Mononuclear cell (primary cell): ENCODE data around the gene ADTRP. TPM values are rescaled to one million over a fixed set of nuclear protein-coding genes. Genes with fewer than 3 reads are reported as not detected.

Source experiments
- H3K27me3 ChIP-seq: 2 replicates; pipeline ENCODE4 v1.6.0; 2011; ENCODE audit warnings: low read length, control low read depth; ENCODE audit not compliant: insufficient read depth
- H3K4me1 ChIP-seq: 2 replicates; pipeline ENCODE4 v1.5.1; 2011; ENCODE audit warnings: mild to moderate bottlenecking, low read length, control low read depth; ENCODE audit not compliant: insufficient read depth
- H3K4me3 ChIP-seq: 2 replicates; pipeline ENCODE4 v1.5.1; 2011; ENCODE audit warnings: mild to moderate bottlenecking, low read length, moderate library complexity
- H3K9me3 ChIP-seq: 2 replicates; pipeline ENCODE4 v1.5.1; 2011; ENCODE audit warnings: low read depth, mild to moderate bottlenecking, control low read depth, low read length
- total RNA-seq: library from RNA; depleted of rRNA; stranded (reverse); fragments of >200 nt; gene quantifications from one replicate; pipeline ENCODE4 v1.2.3, GENCODE V29; 2012

Gene ADTRP, protein sequence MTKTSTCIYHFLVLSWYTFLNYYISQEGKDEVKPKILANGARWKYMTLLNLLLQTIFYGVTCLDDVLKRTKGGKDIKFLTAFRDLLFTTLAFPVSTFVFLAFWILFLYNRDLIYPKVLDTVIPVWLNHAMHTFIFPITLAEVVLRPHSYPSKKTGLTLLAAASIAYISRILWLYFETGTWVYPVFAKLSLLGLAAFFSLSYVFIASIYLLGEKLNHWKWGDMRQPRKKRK
- total RNA-seq, result 32.7 TPM

DNA sequence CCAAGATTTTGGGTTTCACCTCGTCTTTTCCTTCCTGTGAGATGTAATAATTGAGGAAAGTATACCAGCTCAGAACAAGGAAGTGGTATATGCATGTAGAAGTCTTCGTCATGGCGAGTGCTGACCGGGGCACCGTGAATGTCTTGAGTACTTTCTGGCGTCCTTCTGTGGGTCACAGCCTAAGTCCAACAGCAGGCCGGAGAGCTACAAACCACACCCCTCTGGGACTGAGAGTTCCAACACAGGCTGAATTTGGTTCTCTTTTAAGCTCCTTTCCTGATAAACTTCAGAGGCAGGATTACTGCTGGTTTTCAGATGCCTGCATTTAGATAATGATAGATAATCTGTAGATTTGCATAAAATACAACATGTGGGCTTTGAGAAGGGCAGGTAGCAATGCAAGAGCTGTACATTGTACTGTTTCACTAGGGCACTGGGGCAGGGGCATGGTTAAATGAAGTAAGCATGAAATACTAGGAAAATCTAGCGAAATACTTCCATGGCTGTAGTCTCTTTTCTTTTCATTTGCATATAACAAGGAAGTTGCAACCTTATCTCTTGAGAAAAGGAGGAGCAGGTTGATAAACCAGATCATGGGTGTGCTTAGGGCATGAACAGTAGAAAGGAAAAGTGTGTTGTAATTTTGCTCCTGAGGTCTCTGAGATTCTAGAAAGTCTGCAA is at the start of gene ADTRP:
ADTRP (minus strand) TSS at position 156 of the 681 bp plus-strand sequence; CDS start at position 112, 44 bp downstream.
- Histone ChIP-seq H3K9me3 (no peaks in the 10 kb centered on the region), H3K4me1 (peaks cover 5% of the 10 kb centered on the region), H3K4me3 (no peak within 1 kb of the TSS), H3K27me3 (no peaks in the 10 kb centered on the region)

DNA sequence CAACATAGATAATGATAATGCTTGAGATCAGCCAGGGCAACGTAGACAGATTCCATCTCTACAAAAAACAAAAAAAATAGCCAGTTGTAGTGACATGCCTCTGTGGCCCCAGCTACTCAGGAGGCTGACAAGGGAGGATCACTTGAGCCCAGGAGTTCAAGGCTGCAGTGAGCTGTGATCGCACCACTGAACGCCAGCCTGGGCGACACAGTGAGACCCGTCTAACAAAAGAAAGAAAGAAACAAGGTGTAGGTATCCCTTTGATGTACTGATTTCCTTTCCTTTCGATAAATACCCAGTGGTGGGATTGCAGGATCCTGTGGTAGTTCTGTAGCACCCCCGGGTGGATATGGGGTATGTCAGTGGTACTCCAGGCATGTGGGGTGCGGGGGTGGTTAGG is 48.2 kb upstream of the ADTRP start:
- no peak overlapping the region for H3K4me3 ChIP-seq
- H3K9me3 ChIP-seq, result no peaks in the 10 kb centered on the region
- peaks cover 8% of the 10 kb centered on the region for H3K4me1 ChIP-seq
- no peaks in the 10 kb centered on the region for H3K27me3 ChIP-seq

DNA sequence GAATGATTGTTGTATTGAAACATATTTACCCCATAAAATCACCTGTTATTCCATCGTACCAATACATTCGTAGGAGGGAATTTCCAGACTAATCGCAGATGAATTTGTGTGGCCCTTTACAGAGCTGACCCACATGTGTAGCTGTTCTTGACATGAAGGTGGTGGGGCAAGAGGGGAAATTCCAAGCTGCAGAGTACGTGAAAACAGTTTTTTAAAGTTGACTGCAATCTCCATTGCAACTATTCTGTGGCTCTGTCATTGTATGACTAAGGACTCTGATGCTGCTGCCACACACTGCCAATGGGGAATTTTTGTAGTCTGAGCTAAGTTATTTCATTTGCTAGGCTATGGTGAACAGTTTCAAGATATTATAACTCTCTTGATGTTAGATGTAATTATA is 46.4 kb upstream of the ADTRP start:
- no peaks in the 10 kb centered on the region for H3K27me3 ChIP-seq
- peaks cover 8% of the 10 kb centered on the region for H3K4me1 ChIP-seq

DNA sequence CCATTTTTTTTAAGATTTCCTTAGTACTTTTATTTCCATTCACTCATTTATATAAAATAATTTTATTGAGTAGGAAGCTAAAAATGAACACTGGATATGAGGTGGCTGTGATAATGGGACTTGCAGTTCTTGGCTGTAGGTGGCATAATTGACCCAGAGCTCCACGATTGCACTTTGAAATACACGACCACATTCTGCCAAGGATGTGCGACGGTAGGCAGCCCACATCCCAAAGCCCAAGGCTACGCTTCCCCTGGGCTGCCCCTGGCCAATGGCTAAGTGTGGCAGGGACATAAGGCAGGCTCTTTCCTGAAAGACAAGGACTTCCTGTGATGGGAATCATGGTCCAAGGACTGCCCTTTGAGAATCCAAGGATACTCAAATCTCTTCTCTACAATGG is 43.7 kb upstream of the ADTRP start:
- no peaks in the 10 kb centered on the region for H3K9me3 ChIP-seq
- no peaks in the 10 kb centered on the region for H3K27me3 ChIP-seq
- H3K4me3 ChIP-seq, result no peak overlapping the region
- no peaks in the 10 kb centered on the region for H3K4me1 ChIP-seq

More for the DNA sequence above, 46.4 kb upstream of the ADTRP start:
- H3K4me3 ChIP-seq, result no peak overlapping the region
- no peaks in the 10 kb centered on the region for H3K9me3 ChIP-seq

DNA sequence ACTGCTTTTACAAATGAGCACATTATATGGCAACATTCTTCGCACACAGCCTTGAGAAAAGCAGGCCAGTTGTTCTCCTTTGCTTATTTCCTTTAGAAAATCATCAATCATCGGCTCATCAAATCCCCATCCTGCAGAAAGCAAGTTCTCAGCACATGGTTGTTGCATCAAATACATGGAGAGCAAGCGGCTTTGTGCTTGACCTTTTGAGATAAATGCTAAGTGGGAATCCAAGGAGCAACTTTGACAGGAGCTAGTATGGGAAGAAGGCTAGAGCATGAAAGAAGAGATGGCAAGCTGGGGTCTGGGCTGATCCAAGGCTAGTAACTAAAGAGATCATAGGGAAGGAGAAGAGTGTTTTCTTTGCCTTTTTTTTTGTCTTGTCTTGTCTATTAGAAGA is 43.2 kb upstream of the ADTRP start:
- Histone ChIP-seq H3K4me1 (no peaks in the 10 kb centered on the region), H3K27me3 (no peaks in the 10 kb centered on the region), H3K4me3 (no peak overlapping the region), H3K9me3 (no peaks in the 10 kb centered on the region)

DNA sequence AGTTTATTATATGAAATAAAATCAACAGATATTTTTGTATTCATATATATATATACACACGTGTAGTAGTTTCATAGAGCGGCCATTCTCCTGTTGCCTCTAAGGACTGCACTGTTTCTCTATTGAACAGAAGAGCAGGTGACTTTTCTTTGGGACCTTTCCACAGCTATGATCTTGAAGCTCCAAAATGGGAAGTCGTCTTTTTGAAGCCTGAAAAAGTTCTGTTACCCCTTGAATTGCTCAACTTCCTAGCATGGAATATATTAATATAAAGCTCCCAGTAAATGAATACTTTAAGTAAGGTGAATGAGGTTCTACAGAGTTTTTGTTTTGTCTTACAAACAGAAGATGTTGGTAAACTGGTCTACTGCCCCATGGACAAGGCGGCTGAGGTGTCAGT is 42.2 kb upstream of the ADTRP start:
- H3K4me1 ChIP-seq, result no peaks in the 10 kb centered on the region
- no peaks in the 10 kb centered on the region for H3K9me3 ChIP-seq
- no peaks in the 10 kb centered on the region for H3K27me3 ChIP-seq
- H3K4me3 ChIP-seq, result no peak overlapping the region

DNA sequence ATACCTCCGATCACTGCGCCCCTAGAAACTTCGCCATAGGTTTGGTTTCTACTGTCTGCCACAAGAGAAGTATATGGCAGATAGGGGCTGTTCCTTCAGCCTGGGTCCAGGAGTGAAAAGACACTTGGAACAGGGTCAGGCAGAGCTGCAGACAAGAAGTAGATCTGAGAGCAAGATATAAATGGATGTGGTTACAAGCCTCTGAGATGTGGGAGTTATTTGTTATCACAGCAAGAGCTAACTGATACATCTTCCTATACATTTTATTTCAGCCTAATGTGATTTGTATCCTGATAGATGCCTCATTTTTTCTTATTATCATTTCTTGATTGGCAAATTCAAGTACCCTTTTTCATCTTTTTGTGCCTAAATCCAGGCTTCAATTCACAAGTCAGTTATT is 40.9 kb upstream of the ADTRP start:
- H3K9me3 ChIP-seq, result no peaks in the 10 kb centered on the region
- no peaks in the 10 kb centered on the region for H3K27me3 ChIP-seq
- no peaks in the 10 kb centered on the region for H3K4me1 ChIP-seq
- H3K4me3 ChIP-seq, result no peak overlapping the region

DNA sequence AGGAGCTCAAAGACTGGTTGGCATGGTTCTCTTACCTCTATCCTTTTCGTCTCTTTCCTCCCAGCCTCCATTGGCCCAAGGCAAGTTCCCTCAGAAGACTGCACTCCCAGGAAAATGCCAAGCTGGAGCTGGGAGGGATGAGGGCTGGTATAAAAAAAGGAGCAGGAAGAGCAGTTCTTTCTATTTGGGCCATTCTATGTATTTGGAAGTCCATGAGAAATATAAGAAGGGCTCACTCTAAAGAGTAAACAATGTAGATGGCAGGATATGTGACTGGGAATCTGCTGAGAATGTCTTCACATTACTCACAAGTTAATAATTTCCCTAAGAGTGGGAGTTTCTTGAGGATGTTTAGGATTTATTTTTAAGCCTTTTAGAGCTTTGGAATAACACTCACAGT is 36.6 kb upstream of the ADTRP start:
- H3K4me3 ChIP-seq, result no peak overlapping the region
- no peaks in the 10 kb centered on the region for H3K4me1 ChIP-seq
- H3K27me3 ChIP-seq, result no peaks in the 10 kb centered on the region
- H3K9me3 ChIP-seq, result no peaks in the 10 kb centered on the region

DNA sequence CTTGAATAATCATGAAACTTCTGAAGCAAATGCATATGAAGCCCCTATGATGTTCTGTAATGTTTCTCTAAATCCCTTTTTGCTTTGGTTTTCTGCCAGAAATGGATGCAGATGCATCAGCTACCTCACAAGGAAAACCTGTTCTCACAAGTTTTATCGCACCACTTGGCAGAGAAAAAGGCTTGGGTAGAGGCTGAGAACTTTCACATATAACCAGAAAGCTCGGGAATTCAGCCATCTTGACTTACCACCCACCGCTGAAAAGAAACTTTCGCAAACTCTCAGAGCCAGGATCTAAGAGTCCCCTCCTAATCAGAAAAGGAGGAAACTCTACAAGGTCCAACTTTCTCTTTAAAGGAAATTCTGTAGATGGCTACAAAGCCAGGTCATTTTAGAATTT is 36.2 kb upstream of the ADTRP start:
- no peak overlapping the region for H3K4me3 ChIP-seq
- no peaks in the 10 kb centered on the region for H3K9me3 ChIP-seq
- no peaks in the 10 kb centered on the region for H3K27me3 ChIP-seq
- no peaks in the 10 kb centered on the region for H3K4me1 ChIP-seq

DNA sequence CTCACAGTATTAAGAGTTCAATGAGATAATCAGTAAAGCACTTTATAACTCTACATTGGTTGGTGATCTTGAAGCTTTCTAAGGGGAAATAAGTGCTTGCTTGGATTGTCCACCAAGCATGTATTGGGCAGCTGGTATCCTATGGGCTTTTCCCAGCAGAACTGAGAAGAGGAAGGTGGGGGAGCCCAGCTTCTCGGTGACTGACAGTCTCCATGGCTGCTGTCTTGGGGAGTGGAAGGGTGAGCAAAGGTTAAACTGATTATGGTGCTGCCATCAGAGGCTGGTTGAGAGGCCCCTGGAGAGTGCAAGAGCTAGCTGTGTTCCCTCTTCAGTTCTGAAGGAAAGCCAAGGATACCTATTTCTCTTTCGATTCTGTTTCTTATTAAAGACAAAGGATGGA is 35.5 kb upstream of the ADTRP start:
- no peaks in the 10 kb centered on the region for H3K4me1 ChIP-seq
- H3K27me3 ChIP-seq, result no peaks in the 10 kb centered on the region
- no peaks in the 10 kb centered on the region for H3K9me3 ChIP-seq
- H3K4me3 ChIP-seq, result no peak overlapping the region

DNA sequence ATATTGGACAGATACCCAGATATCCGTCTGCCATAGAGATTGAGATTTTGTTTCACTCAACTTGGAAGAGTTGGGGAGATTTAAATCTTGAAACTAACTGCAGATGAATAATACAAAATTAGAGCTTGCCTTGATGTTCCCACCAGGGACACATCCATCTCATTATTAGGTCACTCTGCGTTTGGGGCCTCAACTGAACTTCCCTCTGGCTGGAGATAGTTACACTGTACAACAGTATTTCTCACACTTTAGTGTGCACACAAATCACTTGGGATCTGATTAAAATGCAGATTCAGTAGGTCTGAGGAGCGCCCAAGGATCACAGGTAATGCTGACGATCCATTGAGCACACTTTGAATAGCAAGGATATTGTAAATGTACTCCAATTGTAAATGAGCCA is 35.0 kb upstream of the ADTRP start:
- Histone ChIP-seq H3K4me3 (no peak overlapping the region), H3K9me3 (no peaks in the 10 kb centered on the region), H3K4me1 (no peaks in the 10 kb centered on the region), H3K27me3 (no peaks in the 10 kb centered on the region)

DNA sequence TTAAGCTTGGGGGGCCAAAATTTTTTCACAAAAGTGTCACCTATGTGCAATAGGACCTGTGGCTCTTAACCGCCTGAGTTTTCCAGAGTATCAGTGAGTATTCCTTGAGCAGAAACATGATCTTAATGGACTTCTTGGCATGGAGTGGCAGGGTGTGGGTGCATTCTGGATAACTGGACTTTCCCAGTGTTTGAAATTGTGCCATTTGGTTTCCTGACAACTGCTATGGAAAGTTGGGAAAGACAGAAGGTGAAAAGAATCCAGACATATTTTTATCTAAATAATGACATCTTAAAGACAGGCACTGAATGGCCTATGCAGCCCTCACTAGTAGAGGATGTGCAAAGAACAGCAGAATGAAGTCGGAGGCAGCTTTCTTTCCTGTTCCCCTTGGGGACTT is 34.3 kb upstream of the ADTRP start:
- Histone ChIP-seq H3K4me1 (no peaks in the 10 kb centered on the region), H3K4me3 (no peak overlapping the region), H3K27me3 (no peaks in the 10 kb centered on the region), H3K9me3 (no peaks in the 10 kb centered on the region)

DNA sequence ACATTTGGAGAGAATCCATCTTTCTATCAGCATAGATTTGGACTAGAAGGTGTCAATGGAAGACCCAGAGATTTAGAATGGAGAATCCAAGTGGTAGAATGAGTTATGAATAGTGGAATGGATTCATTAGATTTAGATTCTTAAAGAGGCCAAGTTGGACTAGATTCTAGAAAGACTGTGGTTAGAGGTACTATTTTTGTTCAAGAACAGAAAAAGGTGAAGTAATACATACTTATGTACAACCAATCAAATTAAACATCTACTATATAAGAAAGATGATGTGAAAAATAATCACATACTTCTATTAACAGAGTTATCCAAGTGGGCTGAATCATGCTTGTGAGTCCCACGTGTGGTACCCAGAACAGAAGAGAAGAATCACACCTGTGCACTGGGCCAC is 33.8 kb upstream of the ADTRP start:
- H3K27me3 ChIP-seq, result no peaks in the 10 kb centered on the region
- no peaks in the 10 kb centered on the region for H3K9me3 ChIP-seq
- no peaks in the 10 kb centered on the region for H3K4me1 ChIP-seq
- H3K4me3 ChIP-seq, result no peak overlapping the region

DNA sequence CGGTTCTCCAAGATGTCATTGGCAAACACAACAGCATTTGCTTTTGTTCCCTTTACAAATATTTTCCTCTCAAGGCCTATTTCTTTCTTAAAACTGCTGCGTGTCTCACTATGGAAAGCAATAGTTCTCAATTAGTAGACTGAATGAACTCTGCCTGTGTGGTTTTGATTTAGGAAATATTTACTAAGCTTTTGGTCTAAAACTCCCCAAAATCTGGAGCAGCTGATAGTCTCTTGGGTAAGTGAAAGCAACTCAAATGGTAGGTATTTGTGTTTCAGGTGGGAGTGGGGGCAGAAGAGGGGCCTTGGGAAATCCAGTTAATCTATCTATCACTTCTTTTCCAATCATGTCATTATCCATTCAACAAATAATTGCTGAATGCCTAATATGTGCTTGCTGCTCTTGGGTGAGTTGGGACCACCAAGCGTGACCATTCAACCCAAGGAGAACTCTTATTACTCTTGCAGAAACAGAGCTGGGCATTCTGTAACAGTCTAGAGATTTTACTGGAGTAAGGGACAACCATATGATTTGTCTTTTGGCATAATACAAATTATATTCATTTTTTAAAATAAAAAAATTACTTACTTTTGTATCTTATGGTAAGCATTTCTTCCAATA is 33.2 kb upstream of the ADTRP start:
- H3K27me3 ChIP-seq, result no peaks in the 10 kb centered on the region
- H3K9me3 ChIP-seq, result no peaks in the 10 kb centered on the region

DNA sequence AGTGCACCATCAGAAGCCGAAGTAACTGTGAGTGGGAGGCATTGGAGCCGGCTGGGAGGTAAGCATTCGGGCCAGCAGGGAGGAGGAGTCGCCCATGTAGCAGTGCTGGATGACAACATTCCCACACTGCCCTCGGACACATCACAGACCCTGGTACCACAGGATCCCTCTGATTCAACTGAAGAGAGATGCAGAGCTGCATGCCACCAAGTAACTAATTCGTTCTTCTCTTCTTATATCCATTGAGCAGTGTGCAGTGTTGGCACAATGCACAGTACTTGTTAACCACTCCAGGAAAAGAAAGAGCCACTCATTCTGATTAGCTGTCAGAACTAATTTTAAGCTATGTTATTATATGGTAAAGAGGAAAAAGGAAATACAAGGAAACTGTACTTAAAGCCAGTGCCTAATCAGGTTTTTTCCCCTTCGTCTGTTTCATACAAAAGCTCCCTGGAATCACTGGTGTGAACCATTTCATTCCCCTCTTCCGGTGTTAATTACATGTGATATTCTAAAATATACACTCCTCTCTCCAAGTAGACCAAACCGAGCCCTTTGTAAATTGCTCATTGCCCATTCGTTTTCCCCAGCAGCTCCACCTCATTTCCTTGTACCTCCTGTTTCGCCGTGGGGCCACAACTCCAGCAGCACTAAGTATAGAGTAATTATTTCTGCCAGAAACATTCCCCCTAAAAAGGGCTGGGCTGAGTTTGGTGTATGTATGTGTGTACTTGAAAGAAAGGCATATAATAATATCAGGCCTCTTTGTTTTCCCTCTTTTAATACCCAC is 32.4 kb upstream of the ADTRP start:
- Histone ChIP-seq H3K4me1 (no peaks in the 10 kb centered on the region), H3K9me3 (no peaks in the 10 kb centered on the region), H3K27me3 (no peaks in the 10 kb centered on the region), H3K4me3 (no peak overlapping the region)

More for the DNA sequence above, 33.2 kb upstream of the ADTRP start:
- Histone ChIP-seq H3K4me1 (no peaks in the 10 kb centered on the region), H3K4me3 (no peak overlapping the region)
